Coronary artery (tissue), 2 donors: ENCODE measurements around the gene HNRNPC.
"Not testable (repeated sequence)": the region's sequence is repeated elsewhere in the genome, so short reads cannot be mapped to it uniquely, and the experiment has no call there.

Experiments
- DNase-seq: peaks from one replicate; pipeline ENCODE4 v3.0.0-alpha.2; 2017; ENCODE audit warnings: low spot score
- H3K27ac ChIP-seq, 2 donors: fragments of 200-600 bp; sonication (generic); one replicate each; pipeline ENCODE4 v1.5.1; 2016 to 2019
- H3K4me3 ChIP-seq: fragments of 200-600 bp; sonication (generic); 2 replicates; pipeline ENCODE4 v1.5.1; 2016; ENCODE audit warnings: mild to moderate bottlenecking, moderate library complexity
- CTCF ChIP-seq: fragments of 200-600 bp; sonication (generic); IDR thresholded peaks from one replicate; pipeline ENCODE4 v1.5.1; 2019; ENCODE audit warnings: antibody characterized with exemption

The HNRNPC gene

GRCh38 chr14:21219561-21220111, 49.6 kb downstream of the HNRNPC start:
- no peak overlapping the region for H3K4me3 ChIP-seq
- TF ChIP-seq CTCF: no peak
- DNase-seq: no peak
- H3K27ac ChIP-seq: no peak overlapping the region

- no peak for TF ChIP-seq CTCF
- Histone ChIP-seq H3K4me3 (no peak overlapping the region), H3K27ac (no peak overlapping the region)
- DNase-seq: no peak
These were observed 50.1 kb downstream of the HNRNPC start for GRCh38 chr14:21219120-21219519.

- DNase-seq: no peak
- TF ChIP-seq CTCF: no peak
- Histone ChIP-seq H3K4me3 (no peak overlapping the region), H3K27ac (no peak overlapping the region)
These were observed 53.4 kb downstream of the HNRNPC start for GRCh38 chr14:21215879-21216251.

GRCh38 chr14:21215130-21215878, 53.9 kb downstream of the HNRNPC start:
- no peak for DNase-seq
- no peak overlapping the region for H3K4me3 ChIP-seq
- no peak overlapping the region for H3K27ac ChIP-seq
- TF ChIP-seq CTCF: no peak

DNA sequence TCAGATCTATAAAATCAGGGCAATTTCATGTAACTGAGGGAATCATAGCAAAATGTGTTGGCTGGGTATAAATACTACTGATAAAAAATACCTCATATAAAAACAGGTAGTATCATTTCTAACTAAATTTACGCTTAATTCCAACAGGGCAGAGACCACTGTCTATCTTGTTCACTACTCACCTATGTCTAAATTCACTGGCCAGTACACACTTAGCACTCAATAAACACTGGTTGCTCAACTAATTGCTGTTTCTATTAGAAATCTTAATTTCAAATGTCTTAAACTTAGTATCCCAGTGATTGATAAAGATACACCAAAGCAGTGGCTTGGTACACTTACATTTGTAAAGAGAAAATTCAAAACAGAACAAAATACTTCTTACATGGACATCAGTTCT, 55.6 kb downstream of the HNRNPC start:
- Histone ChIP-seq H3K27ac (no peak overlapping the region), H3K4me3 (no peak overlapping the region)
- no peak for DNase-seq
- no peak for TF ChIP-seq CTCF

- not testable (repeated sequence) for DNase-seq, H3K27ac ChIP-seq, H3K4me3 ChIP-seq
These were observed 56.4 kb downstream of the HNRNPC start for GRCh38 chr14:21212824-21213223.

DNA sequence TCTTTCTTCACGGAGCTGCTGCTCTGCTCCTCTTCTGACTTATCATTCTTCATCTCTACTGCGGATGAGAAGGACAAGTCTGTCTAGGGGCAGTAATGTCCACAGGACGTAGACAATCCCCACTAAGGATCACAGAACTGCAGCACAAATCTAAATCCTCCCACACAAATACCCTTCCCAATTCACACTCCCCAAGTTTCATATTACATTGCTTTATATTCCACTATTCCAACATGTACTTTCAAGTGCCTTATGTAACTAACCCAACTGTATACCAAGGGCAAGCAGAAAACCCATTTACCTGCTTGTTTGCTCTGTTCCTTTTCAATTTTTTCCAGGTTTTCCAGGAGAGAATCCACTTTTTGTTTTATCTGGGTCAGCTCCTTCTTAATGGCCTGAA, 57.7 kb downstream of the HNRNPC start:
- Histone ChIP-seq H3K4me3 (no peak overlapping the region), H3K27ac (no peak overlapping the region)
- TF ChIP-seq CTCF: no peak
- DNase-seq: no peak
